ENCODE measurements around the gene CCDC3.
"Not testable (repeated sequence)": the region's sequence is repeated elsewhere in the genome, so short reads cannot be mapped to it uniquely, and the experiment has no call there.

Gene CCDC3

DNA sequence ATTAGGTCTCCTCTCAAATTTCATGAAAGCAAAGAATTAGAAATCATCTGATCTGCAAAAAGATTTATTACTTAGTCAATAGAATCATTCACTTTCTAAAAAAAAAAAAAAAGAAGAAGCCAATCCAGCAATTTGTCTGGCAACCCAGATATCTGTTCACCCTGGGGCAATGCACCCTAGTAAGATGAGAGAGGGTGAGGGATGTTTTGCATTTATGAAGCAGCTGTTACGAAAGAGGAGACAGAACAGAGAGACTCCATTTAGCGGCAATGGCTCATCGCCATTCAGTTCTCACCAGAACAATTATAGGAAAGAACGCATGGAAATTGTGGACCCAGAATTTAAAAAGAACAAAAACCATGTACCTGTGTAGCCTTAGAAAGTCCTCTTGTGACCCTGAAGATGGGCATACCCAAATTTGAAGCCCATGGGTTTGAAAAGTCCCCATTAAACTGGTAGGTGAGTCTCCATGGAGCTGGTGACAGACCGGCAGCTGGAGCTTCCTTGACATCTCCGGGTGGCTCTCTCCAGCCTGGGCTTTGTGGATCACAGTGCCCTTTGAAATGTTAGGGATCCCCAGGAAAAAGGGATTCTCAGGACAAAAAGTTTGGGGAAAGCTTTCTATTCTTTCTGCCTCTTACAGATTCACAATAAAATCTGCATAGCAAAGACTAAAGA is 45.5 kb upstream of the CCDC3 start:
- H3K4me3 ChIP-seq (ENCODE audit: low read depth, low read length), result no peak overlapping the region
- no peak for DNase-seq (ENCODE audit: low read depth)
- TF ChIP-seq CTCF (IDR thresholded peaks at IDR 0.05; ENCODE audit: low read depth, low read length), result no peak

DNA sequence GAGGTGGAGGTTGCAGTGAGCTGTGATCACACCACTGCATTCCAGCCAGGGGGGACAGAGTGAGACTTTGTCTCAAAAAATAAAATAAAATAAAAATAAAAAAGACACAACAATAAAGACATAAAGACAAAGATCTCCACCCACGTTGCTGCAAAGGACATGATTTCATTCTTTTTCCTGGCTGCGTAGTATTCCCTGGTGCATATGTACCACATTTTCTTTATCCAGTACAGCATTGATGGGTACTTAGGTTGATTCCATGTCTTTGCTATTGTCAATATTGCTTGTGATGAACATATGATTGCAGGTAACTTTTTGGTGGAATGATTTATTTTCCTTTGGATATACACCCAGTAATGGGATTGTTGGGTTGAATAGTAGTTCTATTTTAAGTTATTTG is 42.0 kb upstream of the CCDC3 start:
- TF ChIP-seq CTCF (IDR thresholded peaks at IDR 0.05; ENCODE audit: low read depth, low read length) (no peak), POLR2A (IDR thresholded peaks at IDR 0.05; ENCODE audit: extremely low read depth, insufficient read length) (no peak), MYC (IDR thresholded peaks at IDR 0.05; ENCODE audit: low read depth, low read length) (no peak)
- no peak overlapping the region for H3K4me3 ChIP-seq (ENCODE audit: low read depth, low read length)
- no peak for DNase-seq (ENCODE audit: low read depth)

- TF ChIP-seq, protein P1, sequence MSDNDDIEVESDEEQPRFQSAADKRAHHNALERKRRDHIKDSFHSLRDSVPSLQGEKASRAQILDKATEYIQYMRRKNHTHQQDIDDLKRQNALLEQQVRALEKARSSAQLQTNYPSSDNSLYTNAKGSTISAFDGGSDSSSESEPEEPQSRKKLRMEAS (IDR thresholded peaks at IDR 0.05; ENCODE audit: low read depth, low read length), result no peak
- TF ChIP-seq MYC (IDR thresholded peaks at IDR 0.05; ENCODE audit: low read depth, low read length) (no peak), POLR2A (IDR thresholded peaks at IDR 0.05; ENCODE audit: extremely low read depth, insufficient read length) (no peak), CTCF (IDR thresholded peaks at IDR 0.05; ENCODE audit: low read depth, low read length) (no peak)
- no peak for DNase-seq (ENCODE audit: low read depth)
- H3K4me3 ChIP-seq (ENCODE audit: low read depth, low read length), result no peak overlapping the region
Observed at GRCh38 chr10:13039761-13040160, 38.2 kb upstream of the CCDC3 start.

- DNase-seq (ENCODE audit: low read depth), result no peak
- H3K4me3 ChIP-seq (ENCODE audit: low read depth, low read length), result no peak overlapping the region
- no peak for TF ChIP-seq CTCF (IDR thresholded peaks at IDR 0.05; ENCODE audit: low read depth, low read length)
- TF ChIP-seq, protein P1 (IDR thresholded peaks at IDR 0.05; ENCODE audit: low read depth, low read length), result no peak
- TF ChIP-seq POLR2A (IDR thresholded peaks at IDR 0.05; ENCODE audit: extremely low read depth, insufficient read length), result no peak
- TF ChIP-seq MYC (IDR thresholded peaks at IDR 0.05; ENCODE audit: low read depth, low read length), result no peak
Observed at GRCh38 chr10:13038391-13038790, 36.9 kb upstream of the CCDC3 start.

DNA sequence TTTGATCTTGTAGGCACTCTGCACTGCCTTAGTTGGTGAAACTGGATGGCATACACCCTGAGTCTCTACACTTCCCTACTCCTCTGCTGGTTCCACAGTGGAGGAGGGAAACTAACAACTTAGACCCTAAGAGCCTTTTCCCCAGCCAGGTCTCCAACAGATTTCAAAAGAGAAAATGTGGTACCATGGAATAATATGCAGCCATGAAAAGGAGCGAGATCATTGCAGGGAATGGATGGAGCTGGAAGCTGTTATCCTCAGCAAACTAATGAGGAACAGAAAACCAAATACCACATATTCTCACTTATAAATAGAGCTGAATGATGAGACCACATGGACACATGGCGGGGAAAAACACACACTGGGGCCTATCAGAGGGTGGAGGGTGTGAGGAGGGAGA is 36.3 kb upstream of the CCDC3 start:
- no peak for TF ChIP-seq POLR2A (IDR thresholded peaks at IDR 0.05; ENCODE audit: extremely low read depth, insufficient read length)
- TF ChIP-seq, protein P1 (IDR thresholded peaks at IDR 0.05; ENCODE audit: low read depth, low read length), result no peak
- TF ChIP-seq MYC (IDR thresholded peaks at IDR 0.05; ENCODE audit: low read depth, low read length), result no peak
- no peak for TF ChIP-seq CTCF (IDR thresholded peaks at IDR 0.05; ENCODE audit: low read depth, low read length)
- no peak for DNase-seq (ENCODE audit: low read depth)
- H3K4me3 ChIP-seq (ENCODE audit: low read depth, low read length), result no peak overlapping the region

GRCh38 chr10:13036841-13037240 is 35.3 kb upstream of the CCDC3 start:
- no peak overlapping the region for H3K4me3 ChIP-seq (ENCODE audit: low read depth, low read length)
- TF ChIP-seq POLR2A (IDR thresholded peaks at IDR 0.05; ENCODE audit: extremely low read depth, insufficient read length) (no peak), CTCF (IDR thresholded peaks at IDR 0.05; ENCODE audit: low read depth, low read length) (no peak), MYC (IDR thresholded peaks at IDR 0.05; ENCODE audit: low read depth, low read length) (no peak)
- TF ChIP-seq, protein P1 (IDR thresholded peaks at IDR 0.05; ENCODE audit: low read depth, low read length), result no peak
- no peak for DNase-seq (ENCODE audit: low read depth)

GRCh38 chr10:13035731-13036130 is 34.2 kb upstream of the CCDC3 start:
- not testable (repeated sequence) for H3K4me3 ChIP-seq (ENCODE audit: low read depth, low read length); DNase-seq (ENCODE audit: low read depth)

Measured in NB4 (cell line).